OCI-LY3 (cell line): Measurements from ENCODE around the gene UIMC1.

Experiments
- EZH2phosphoT487 ChIP-seq: fragments of 200-600 bp; shearing (Covaris generic); IDR thresholded peaks from 2 replicates; pipeline ENCODE4 v1.6.1; 2018; ENCODE audit warnings: antibody characterized with exemption, mixed run types, low read depth
- TF ChIP-seq, protein P1 (sequence below): fragments of 200-600, 300-600 bp; sonication (generic); IDR thresholded peaks from 2 replicates; pipeline ENCODE4 v1.5.1; 2014; ENCODE audit warnings: antibody characterized with exemption, low read length, low read depth

DNA sequence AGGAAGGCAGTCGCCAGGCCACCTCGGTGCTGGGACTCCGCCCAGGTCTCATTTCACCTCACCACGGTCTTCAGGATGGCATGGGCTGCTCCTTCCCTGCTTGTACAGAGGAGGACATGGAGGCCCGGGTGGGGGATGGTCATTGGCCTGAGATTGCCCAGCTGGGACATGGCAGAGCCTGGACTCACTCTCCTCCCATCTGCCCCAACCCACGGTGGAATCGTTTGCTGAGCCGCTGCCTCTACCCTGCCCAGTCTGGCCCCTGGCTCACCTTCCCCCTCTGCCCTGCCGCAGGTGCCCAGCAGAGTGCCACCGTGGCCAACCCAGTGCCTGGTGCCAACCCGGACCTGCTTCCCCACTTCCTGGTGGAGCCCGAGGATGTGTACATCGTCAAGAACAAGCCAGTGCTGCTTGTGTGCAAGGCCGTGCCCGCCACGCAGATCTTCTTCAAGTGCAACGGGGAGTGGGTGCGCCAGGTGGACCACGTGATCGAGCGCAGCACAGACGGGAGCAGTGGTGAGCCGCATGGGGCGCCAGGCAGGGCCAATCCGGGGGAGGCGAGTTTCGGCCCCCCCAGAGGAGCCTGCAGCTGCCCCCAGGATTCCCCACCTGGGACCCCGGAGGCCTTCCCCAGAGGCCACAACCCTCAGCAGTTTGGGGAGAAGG lies 144.1 kb downstream of the UIMC1 start:
- TF ChIP-seq, protein P1, sequence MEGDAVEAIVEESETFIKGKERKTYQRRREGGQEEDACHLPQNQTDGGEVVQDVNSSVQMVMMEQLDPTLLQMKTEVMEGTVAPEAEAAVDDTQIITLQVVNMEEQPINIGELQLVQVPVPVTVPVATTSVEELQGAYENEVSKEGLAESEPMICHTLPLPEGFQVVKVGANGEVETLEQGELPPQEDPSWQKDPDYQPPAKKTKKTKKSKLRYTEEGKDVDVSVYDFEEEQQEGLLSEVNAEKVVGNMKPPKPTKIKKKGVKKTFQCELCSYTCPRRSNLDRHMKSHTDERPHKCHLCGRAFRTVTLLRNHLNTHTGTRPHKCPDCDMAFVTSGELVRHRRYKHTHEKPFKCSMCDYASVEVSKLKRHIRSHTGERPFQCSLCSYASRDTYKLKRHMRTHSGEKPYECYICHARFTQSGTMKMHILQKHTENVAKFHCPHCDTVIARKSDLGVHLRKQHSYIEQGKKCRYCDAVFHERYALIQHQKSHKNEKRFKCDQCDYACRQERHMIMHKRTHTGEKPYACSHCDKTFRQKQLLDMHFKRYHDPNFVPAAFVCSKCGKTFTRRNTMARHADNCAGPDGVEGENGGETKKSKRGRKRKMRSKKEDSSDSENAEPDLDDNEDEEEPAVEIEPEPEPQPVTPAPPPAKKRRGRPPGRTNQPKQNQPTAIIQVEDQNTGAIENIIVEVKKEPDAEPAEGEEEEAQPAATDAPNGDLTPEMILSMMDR, result no peak
- no peak for TF ChIP-seq EZH2phosphoT487
